Lung (tissue), 12 donors: ENCODE results near the gene INPP4B. TPM values are rescaled to one million over a fixed set of nuclear protein-coding genes. Genes with fewer than 3 reads are reported as not detected.

ENCODE experiments used
- ATAC-seq: fragments of 200-7000 bp; cut with Tn5 transposase; one replicate; pipeline ENCODE4 v1.9.1; 2020; ENCODE audit warnings: moderate number of reproducible peaks; ENCODE audit not compliant: insufficient read depth, low FRiP score
- DNase-seq, 3 donors: peaks; one replicate each; pipeline ENCODE4 v3.0.0-alpha.2; 2013 to 2017
- H3K27ac ChIP-seq, 2 donors: one replicate each; pipeline ENCODE4 v1.5.1; 2013; ENCODE audit warnings: mild to moderate bottlenecking in 2 of 2, moderate library complexity in 2 of 2, control low read depth in 1 of 2, inconsistent platforms in 1 of 2, low read depth in 1 of 2, low read length in 1 of 2
- H3K27me3 ChIP-seq, 3 donors: one replicate each; pipeline ENCODE4 v1.5.1; 2013; ENCODE audit warnings: low read length in 2 of 3; ENCODE audit not compliant: control insufficient read depth in 3 of 3, insufficient read depth in 3 of 3
- H3K36me3 ChIP-seq, 4 donors: one replicate each; pipeline ENCODE4 v1.5.1; 2013; ENCODE audit warnings: low read length in 4 of 4, mild to moderate bottlenecking in 1 of 4, moderate library complexity in 1 of 4; ENCODE audit not compliant: control insufficient read depth in 4 of 4, insufficient read depth in 4 of 4
- H3K4me1 ChIP-seq, 5 donors: one replicate each; pipeline ENCODE4 v1.5.1; 2013; ENCODE audit warnings: low read length in 5 of 5, mild to moderate bottlenecking in 2 of 5, moderate library complexity in 1 of 5; ENCODE audit not compliant: control insufficient read depth in 5 of 5, insufficient read depth in 5 of 5
- H3K4me3 ChIP-seq: one replicate; pipeline ENCODE4 v1.5.1; 2013; ENCODE audit warnings: mild to moderate bottlenecking, control low read depth, moderate library complexity
- H3K9ac ChIP-seq, 2 donors: one replicate each; pipeline ENCODE4 v1.5.1; 2013; ENCODE audit warnings: low read length in 2 of 2, control low read depth in 1 of 2; ENCODE audit not compliant: insufficient read depth in 1 of 2
- H3K9me3 ChIP-seq, 4 donors: one replicate each; pipeline ENCODE4 v1.5.1; 2013; ENCODE audit warnings: low read length in 3 of 4, mild to moderate bottlenecking in 1 of 4, moderate library complexity in 1 of 4; ENCODE audit not compliant: control insufficient read depth in 4 of 4, insufficient read depth in 3 of 4
- WGBS, 2 donors: extraction: QIAGEN DNeasy Blood & Tissue Kit; methylation state at CpG; one replicate each; pipeline ENCODE4 v1.1.7; 2013; 5-methylcytosine and 5-hydroxymethylcytosine counted together
- polyA plus RNA-seq, 2 donors: library from polyadenylated mRNA; stranded (reverse); fragments of 200-250 nt; gene quantifications; one replicate each; pipeline ENCODE4 v1.2.1, GENCODE V29; 2013
- total RNA-seq, 2 donors: library from RNA; depleted of rRNA in 1 of 2; stranded (reverse); fragments of >200 nt in 1 of 2; gene quantifications; one replicate each; pipeline ENCODE4 v1.2.1, GENCODE V29; 2014 to 2021
- TF ChIP-seq, protein P1 (sequence below): IDR thresholded peaks from 2 replicates; pipeline ENCODE4 v1.5.1; 2012; ENCODE audit warnings: mild to moderate bottlenecking; ENCODE audit errors: control extremely low read depth, extremely low read depth
- donor health status: control.
- donor health status: control.
- donor health status: Bipolar disorder and iron deficiency.
- donor health status: healthy.
- donor health status: DM: yes; HTN: yes; CAD: no.

Gene INPP4B
- total and polyA plus RNA-seq, 4 donors = 2.4 to 32.6 (median 5.6) TPM

DNA sequence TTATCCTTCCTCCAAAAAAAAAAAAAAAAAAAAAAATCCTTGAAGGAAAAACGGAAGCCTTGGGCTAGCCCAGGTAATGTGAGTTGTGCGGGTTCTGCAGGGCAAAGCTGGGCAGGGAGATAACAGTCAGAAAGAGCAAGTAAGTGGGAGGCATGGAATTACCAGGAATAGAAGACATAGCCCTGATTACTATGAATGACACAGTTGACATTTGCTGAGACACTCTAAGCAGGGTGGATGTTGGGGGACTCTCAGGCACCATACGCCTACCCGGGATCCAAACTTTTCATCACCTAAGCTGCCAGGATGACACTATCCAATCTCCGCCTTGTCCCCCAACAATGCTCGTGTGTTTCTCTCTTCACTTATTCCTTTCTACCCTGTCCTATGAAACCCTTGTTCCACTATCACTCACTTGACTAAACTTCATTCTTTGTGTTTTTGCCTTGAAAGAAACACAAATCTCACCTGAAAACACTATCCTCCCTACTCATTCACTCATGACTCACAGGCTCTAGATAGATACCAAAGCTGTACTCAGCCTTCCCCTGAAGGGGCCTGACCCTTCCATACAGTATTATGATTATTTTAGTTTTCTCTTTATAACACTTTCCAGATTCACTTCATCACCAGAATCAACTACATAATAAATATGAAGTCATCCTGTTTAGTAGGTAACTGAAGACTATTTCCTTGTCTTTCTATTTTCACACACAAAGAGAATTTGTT lies 158.4 kb downstream of the INPP4B start:
- DNase-seq = no peak
- 94 to 96% methylated on average over 6 of the region's 6 CpGs for WGBS, 2 donors
- no peak overlapping the region for H3K4me3 ChIP-seq
- TF ChIP-seq, protein P1, sequence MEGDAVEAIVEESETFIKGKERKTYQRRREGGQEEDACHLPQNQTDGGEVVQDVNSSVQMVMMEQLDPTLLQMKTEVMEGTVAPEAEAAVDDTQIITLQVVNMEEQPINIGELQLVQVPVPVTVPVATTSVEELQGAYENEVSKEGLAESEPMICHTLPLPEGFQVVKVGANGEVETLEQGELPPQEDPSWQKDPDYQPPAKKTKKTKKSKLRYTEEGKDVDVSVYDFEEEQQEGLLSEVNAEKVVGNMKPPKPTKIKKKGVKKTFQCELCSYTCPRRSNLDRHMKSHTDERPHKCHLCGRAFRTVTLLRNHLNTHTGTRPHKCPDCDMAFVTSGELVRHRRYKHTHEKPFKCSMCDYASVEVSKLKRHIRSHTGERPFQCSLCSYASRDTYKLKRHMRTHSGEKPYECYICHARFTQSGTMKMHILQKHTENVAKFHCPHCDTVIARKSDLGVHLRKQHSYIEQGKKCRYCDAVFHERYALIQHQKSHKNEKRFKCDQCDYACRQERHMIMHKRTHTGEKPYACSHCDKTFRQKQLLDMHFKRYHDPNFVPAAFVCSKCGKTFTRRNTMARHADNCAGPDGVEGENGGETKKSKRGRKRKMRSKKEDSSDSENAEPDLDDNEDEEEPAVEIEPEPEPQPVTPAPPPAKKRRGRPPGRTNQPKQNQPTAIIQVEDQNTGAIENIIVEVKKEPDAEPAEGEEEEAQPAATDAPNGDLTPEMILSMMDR = no peak
- H3K27me3 ChIP-seq = no peaks in the 10 kb centered on the region
- no peak overlapping the region for H3K9ac ChIP-seq
- ATAC-seq = no peak
- H3K9me3 ChIP-seq = peaks cover 0 to 2% (median 0%) of the 10 kb centered on the region in 4 donors
- H3K4me1 ChIP-seq = peaks cover 0 to 18% (median 0%) of the 10 kb centered on the region in 5 donors
- no peak overlapping the region for H3K27ac ChIP-seq
- no peaks in the 10 kb centered on the region for H3K36me3 ChIP-seq

GRCh38 chr4:142686081-142686480 lies 160.0 kb downstream of the INPP4B start:
- TF ChIP-seq, protein P1 = no peak
- DNase-seq (no peak), ATAC-seq (no peak)
- H3K27me3 ChIP-seq = no peaks in the 10 kb centered on the region
- no peak overlapping the region for H3K4me3 ChIP-seq
- H3K4me1 ChIP-seq = peaks cover 0 to 18% (median 0%) of the 10 kb centered on the region in 5 donors
- H3K27ac ChIP-seq = no peak overlapping the region
- WGBS, 2 donors = 57 to 61% methylated on average over 1 of the region's 1 CpG
- H3K36me3 ChIP-seq = no peaks in the 10 kb centered on the region
- H3K9me3 ChIP-seq = peaks cover 0 to 2% (median 0%) of the 10 kb centered on the region in 4 donors
- H3K9ac ChIP-seq = no peak overlapping the region

DNA sequence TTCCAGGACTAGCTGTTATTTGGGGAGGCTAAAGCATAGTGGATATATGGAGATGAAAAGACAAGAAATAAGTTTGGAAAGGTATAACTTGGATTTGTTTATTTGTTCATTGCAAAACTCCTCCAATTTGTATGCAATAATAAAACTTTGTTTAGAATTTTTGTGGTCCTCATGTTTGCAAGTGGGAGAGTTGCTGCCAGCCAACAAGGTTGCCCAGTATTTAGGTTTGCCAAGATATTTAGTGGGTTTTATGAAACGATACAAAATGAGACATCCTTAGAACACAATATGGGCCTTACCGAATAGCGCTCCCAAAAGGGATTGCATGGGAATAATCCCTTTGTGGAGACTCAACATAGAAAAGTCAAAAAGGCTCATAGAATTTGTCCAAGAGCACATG lies 162.1 kb downstream of the INPP4B start:
- TF ChIP-seq, protein P1 = no peak
- no peak for ATAC-seq
- H3K27ac ChIP-seq = no peak overlapping the region
- no peaks in the 10 kb centered on the region for H3K27me3 ChIP-seq
- peaks cover 0 to 17% (median 0%) of the 10 kb centered on the region in 5 donors for H3K4me1 ChIP-seq
- H3K4me3 ChIP-seq = no peak overlapping the region
- H3K36me3 ChIP-seq = no peaks in the 10 kb centered on the region
- peaks cover 0 to 2% (median 0%) of the 10 kb centered on the region in 4 donors for H3K9me3 ChIP-seq
- no peak overlapping the region for H3K9ac ChIP-seq
- no peak for DNase-seq
- 93 to 95% methylated on average over 3 of the region's 3 CpGs for WGBS, 2 donors
